Fibroblast of lung (primary cell): Measurements from ENCODE around the gene XRCC4.

ENCODE experiments used
- EZH2 ChIP-seq: IDR thresholded peaks from 2 replicates; pipeline ENCODE4 v1.5.1; 2012; ENCODE audit warnings: low read length, control low read depth, mild to moderate bottlenecking; ENCODE audit errors: missing control alignments
- TF ChIP-seq, protein P1 (sequence below), 2 donors: IDR thresholded peaks in 1 of 2; conservative IDR thresholded peaks in 1 of 2; 1 replicate in 1 of 2; 2 replicates in 1 of 2; pipeline ENCODE4 v1.5.1; 2011 to 2012; ENCODE audit warnings: low read length in 2 of 2, control low read depth in 1 of 2, inconsistent platforms in 1 of 2, low read depth in 1 of 2, mild to moderate bottlenecking in 1 of 2

DNA sequence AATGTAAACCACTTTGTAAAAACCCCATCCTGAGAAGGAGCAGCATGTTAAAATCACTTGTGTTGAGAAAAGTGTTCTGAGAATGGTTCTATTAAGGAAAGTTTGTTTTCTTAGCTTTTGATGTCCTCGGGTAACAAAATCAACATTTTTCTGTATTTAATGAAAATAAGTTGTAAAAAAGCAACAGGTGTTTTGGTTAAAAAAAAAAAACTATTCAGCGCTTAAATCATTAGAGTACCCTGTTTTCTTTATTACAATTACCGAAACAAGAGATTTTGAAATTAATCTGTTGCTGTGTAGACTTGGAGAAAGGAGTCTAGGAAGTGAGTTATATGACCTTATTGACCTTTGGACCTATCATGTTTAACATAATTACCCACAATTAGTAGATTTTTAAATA lies 167.7 kb downstream of the XRCC4 start:
- TF ChIP-seq, protein P1, sequence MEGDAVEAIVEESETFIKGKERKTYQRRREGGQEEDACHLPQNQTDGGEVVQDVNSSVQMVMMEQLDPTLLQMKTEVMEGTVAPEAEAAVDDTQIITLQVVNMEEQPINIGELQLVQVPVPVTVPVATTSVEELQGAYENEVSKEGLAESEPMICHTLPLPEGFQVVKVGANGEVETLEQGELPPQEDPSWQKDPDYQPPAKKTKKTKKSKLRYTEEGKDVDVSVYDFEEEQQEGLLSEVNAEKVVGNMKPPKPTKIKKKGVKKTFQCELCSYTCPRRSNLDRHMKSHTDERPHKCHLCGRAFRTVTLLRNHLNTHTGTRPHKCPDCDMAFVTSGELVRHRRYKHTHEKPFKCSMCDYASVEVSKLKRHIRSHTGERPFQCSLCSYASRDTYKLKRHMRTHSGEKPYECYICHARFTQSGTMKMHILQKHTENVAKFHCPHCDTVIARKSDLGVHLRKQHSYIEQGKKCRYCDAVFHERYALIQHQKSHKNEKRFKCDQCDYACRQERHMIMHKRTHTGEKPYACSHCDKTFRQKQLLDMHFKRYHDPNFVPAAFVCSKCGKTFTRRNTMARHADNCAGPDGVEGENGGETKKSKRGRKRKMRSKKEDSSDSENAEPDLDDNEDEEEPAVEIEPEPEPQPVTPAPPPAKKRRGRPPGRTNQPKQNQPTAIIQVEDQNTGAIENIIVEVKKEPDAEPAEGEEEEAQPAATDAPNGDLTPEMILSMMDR (conservative IDR thresholded peaks at IDR 0.05 in 1 of 2, IDR thresholded peaks at IDR 0.05 in 1 of 2; ENCODE audit: low read depth in 1 of 2, low read length in 2 of 2) = no peak
- no peak for TF ChIP-seq EZH2
